ENCODE results near the gene LRCH3.
A peak's percentile ranks its signal among the peaks of the same experiment; 100 is the strongest.

Gene LRCH3

GRCh38 chr3:197749601-197750395 is 41.3 kb upstream of the LRCH3 start, which contains the start of gene FYTTD1:
Gene FYTTD1, plus strand, starts transcription at chr3:197749883. Its CDS starts 89 bp downstream, at chr3:197749972.
- peak; percentile 42 for DNase-seq (ENCODE audit: extremely low read depth, low read depth)
- H3K4me3 ChIP-seq (replicated peaks; ENCODE audit: low read depth, low read length), result peak within 1 kb of the TSS; percentile 74
- no peak for TF ChIP-seq CTCF (IDR thresholded peaks at IDR 0.05; ENCODE audit: low read depth, low read length, missing control alignments)

GRCh38 chr3:197750396-197750831 is 40.6 kb upstream of the LRCH3 start:
- no peak for TF ChIP-seq CTCF (IDR thresholded peaks at IDR 0.05; ENCODE audit: low read depth, low read length, missing control alignments)
- DNase-seq (ENCODE audit: extremely low read depth, low read depth), result no peak
- peak overlapping the region; percentile 74 for H3K4me3 ChIP-seq (replicated peaks; ENCODE audit: low read depth, low read length)

- no peak for DNase-seq (ENCODE audit: extremely low read depth, low read depth)
- H3K4me3 ChIP-seq (replicated peaks; ENCODE audit: low read depth, low read length), result peak overlapping the region; percentile 74
- no peak for TF ChIP-seq CTCF (IDR thresholded peaks at IDR 0.05; ENCODE audit: low read depth, low read length, missing control alignments)
Observed at GRCh38 chr3:197750858-197751737, 40.0 kb upstream of the LRCH3 start.

- no peak for DNase-seq (ENCODE audit: extremely low read depth, low read depth)
- TF ChIP-seq CTCF (IDR thresholded peaks at IDR 0.05; ENCODE audit: low read depth, low read length, missing control alignments), result no peak
- H3K4me3 ChIP-seq (replicated peaks; ENCODE audit: low read depth, low read length), result peak overlapping the region; percentile 74
Observed at GRCh38 chr3:197752107-197752506, 38.9 kb upstream of the LRCH3 start.

GRCh38 chr3:197753263-197753662 is 37.8 kb upstream of the LRCH3 start:
- TF ChIP-seq CTCF (IDR thresholded peaks at IDR 0.05; ENCODE audit: low read depth, low read length, missing control alignments), result no peak
- no peak for DNase-seq (ENCODE audit: extremely low read depth, low read depth)
- H3K4me3 ChIP-seq (replicated peaks; ENCODE audit: low read depth, low read length), result no peak overlapping the region

- TF ChIP-seq CTCF (IDR thresholded peaks at IDR 0.05; ENCODE audit: low read depth, low read length, missing control alignments), result no peak
- H3K4me3 ChIP-seq (replicated peaks; ENCODE audit: low read depth, low read length), result no peak overlapping the region
Observed at GRCh38 chr3:197756704-197757103, 34.4 kb upstream of the LRCH3 start.

More at GRCh38 chr3:197756704-197757103, 34.4 kb upstream of the LRCH3 start:
- no peak for DNase-seq (ENCODE audit: extremely low read depth, low read depth)

All from HFF-Myc (cell line).